Measurements from ENCODE around the gene IL22RA1. TPM values are rescaled to one million over a fixed set of nuclear protein-coding genes. Genes with fewer than 3 reads are reported as not detected.

The IL22RA1 gene
- total and polyA plus RNA-seq, 9 of the 15 experiments (the other 6 are each of a cell fraction or from before 2014, with no cell fraction given): not detected

GRCh38 chr1:24096009-24096738 lies 46.8 kb downstream of the IL22RA1 start (continued):
- TF ChIP-seq HNRNPL (IDR thresholded peaks at IDR 0.05; ENCODE audit: low read depth, low read length): no peak
- no peak for TF ChIP-seq ZNF717 (CRISPR knock-in tag; IDR thresholded peaks at IDR 0.05)
- TF ChIP-seq ZNF609 (CRISPR knock-in tag; IDR thresholded peaks at IDR 0.05; ENCODE audit: borderline replicate concordance): no peak
- no peak for TF ChIP-seq ZBTB40 (IDR thresholded peaks at IDR 0.05)
- TF ChIP-seq ZBTB40 (CRISPR knock-in tag; IDR thresholded peaks at IDR 0.05): no peak
- TF ChIP-seq ZSCAN29 (IDR thresholded peaks at IDR 0.05): no peak

Measured in K562 (cell line).